Measurements from ENCODE around the gene ATP6V0D1.

Gene ATP6V0D1

GRCh38 chr16:67458121-67458641 is 22.8 kb downstream of the ATP6V0D1 start:
- peaks cover 64% of the 10 kb centered on the region for H3K4me1 Mint-ChIP-seq
- H3K9me3 Mint-ChIP-seq = no peaks in the 10 kb centered on the region
- TF ChIP-seq, protein P1, sequence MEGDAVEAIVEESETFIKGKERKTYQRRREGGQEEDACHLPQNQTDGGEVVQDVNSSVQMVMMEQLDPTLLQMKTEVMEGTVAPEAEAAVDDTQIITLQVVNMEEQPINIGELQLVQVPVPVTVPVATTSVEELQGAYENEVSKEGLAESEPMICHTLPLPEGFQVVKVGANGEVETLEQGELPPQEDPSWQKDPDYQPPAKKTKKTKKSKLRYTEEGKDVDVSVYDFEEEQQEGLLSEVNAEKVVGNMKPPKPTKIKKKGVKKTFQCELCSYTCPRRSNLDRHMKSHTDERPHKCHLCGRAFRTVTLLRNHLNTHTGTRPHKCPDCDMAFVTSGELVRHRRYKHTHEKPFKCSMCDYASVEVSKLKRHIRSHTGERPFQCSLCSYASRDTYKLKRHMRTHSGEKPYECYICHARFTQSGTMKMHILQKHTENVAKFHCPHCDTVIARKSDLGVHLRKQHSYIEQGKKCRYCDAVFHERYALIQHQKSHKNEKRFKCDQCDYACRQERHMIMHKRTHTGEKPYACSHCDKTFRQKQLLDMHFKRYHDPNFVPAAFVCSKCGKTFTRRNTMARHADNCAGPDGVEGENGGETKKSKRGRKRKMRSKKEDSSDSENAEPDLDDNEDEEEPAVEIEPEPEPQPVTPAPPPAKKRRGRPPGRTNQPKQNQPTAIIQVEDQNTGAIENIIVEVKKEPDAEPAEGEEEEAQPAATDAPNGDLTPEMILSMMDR (IDR thresholded peaks at IDR 0.05; ENCODE audit: unreplicated experiment in 3 of 3) = no peak
- peak overlapping the region in 2 of 3 experiments; percentile 17 to 34 for H3K4me3 Mint-ChIP-seq
- peaks cover 2% of the 10 kb centered on the region for H3K36me3 Mint-ChIP-seq (ENCODE audit: low read depth)
- peak overlapping the region; percentile 90 to 96 (median 95) for H3K27ac Mint-ChIP-seq
- H3K27me3 Mint-ChIP-seq (ENCODE audit: low read depth) = peaks cover 4% of the 10 kb centered on the region

GRCh38 chr16:67457611-67458010 is 23.3 kb downstream of the ATP6V0D1 start:
- Mint-ChIP-seq H3K36me3 (ENCODE audit: low read depth) (peaks cover 4% of the 10 kb centered on the region), H3K27ac (peak overlapping the region; percentile 90 to 96 (median 95)), H3K4me3 (peak overlapping the region in 1 of 3 experiments; percentile 34), H3K4me1 (peaks cover 60% of the 10 kb centered on the region), H3K9me3 (no peaks in the 10 kb centered on the region), H3K27me3 (ENCODE audit: low read depth) (peaks cover 4% of the 10 kb centered on the region)
- TF ChIP-seq, protein P1 (IDR thresholded peaks at IDR 0.05; ENCODE audit: unreplicated experiment in 3 of 3) = no peak

DNA sequence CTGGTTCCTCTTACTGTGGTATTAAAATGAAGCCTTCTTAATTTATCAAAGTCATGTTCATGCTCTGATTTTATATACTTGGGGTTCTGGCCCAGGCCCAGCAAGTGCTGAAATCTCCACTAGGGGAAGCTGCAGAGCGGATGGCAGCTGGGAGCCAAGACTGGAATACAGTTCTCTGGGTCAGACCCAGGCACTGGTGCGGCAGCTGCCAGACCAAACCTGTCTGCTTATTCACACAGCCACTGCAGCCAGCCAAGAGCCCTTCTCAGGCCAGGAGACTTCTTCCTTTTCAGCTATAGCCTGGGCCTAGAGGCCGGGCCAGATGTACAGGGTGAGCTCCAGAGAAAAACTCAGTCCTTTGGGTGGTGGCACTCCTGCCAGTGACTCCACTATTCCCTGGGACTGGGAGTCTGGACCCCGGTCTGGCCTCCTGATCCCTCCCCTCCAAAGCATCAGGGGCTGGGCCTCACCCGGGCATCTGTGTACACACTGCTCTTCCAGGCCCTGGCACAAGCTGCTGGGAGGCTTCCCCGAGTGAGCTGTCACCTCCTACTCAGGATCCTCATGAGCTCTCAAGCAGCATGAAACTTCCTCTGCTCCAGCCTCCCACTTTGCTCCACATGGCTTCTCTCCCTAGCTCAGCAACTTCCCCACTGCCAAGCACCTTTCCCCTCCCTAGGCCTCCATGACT is 24.4 kb downstream of the ATP6V0D1 start:
- H3K4me1 Mint-ChIP-seq = peaks cover 60% of the 10 kb centered on the region
- H3K27me3 Mint-ChIP-seq (ENCODE audit: low read depth) = peaks cover 4% of the 10 kb centered on the region
- H3K9me3 Mint-ChIP-seq = no peaks in the 10 kb centered on the region
- peaks cover 4% of the 10 kb centered on the region for H3K36me3 Mint-ChIP-seq (ENCODE audit: low read depth)
- TF ChIP-seq, protein P1 (IDR thresholded peaks at IDR 0.05; ENCODE audit: unreplicated experiment in 3 of 3) = peak; percentile 18 to 34 (median 25)
- H3K27ac Mint-ChIP-seq = peak overlapping the region; percentile 90 to 96 (median 95)
- peak overlapping the region in 2 of 3 experiments; percentile 4 to 63 for H3K4me3 Mint-ChIP-seq

GRCh38 chr16:67454852-67455251 is 26.1 kb downstream of the ATP6V0D1 start:
- Mint-ChIP-seq H3K27me3 (ENCODE audit: low read depth) (peaks cover 4% of the 10 kb centered on the region), H3K4me3 (no peak overlapping the region), H3K36me3 (ENCODE audit: low read depth) (peaks cover 8% of the 10 kb centered on the region), H3K4me1 (peaks cover 62% of the 10 kb centered on the region), H3K9me3 (no peaks in the 10 kb centered on the region), H3K27ac (peak overlapping the region; percentile 24 to 59 (median 57))
- TF ChIP-seq, protein P1 (IDR thresholded peaks at IDR 0.05; ENCODE audit: unreplicated experiment in 3 of 3) = no peak

- H3K36me3 Mint-ChIP-seq (ENCODE audit: low read depth) = peaks cover 14% of the 10 kb centered on the region
- peak overlapping the region; percentile 57 to 74 (median 59) for H3K27ac Mint-ChIP-seq
- TF ChIP-seq, protein P1 (IDR thresholded peaks at IDR 0.05; ENCODE audit: unreplicated experiment in 3 of 3) = no peak
- no peak overlapping the region for H3K4me3 Mint-ChIP-seq
- H3K27me3 Mint-ChIP-seq (ENCODE audit: low read depth) = peaks cover 4% of the 10 kb centered on the region
- H3K9me3 Mint-ChIP-seq = no peaks in the 10 kb centered on the region
- peaks cover 69% of the 10 kb centered on the region for H3K4me1 Mint-ChIP-seq
Observed at GRCh38 chr16:67454104-67454503, 26.9 kb downstream of the ATP6V0D1 start.
